ENCODE results near the gene GRIN1.

The GRIN1 gene

GRCh38 chr9:137146527-137146918, 7.6 kb downstream of the GRIN1 start:
- TF ChIP-seq CTCF (conservative IDR thresholded peaks at IDR 0.05; ENCODE audit: low read length), result no peak
- TF ChIP-seq EZH2phosphoT487 (IDR thresholded peaks at IDR 0.05; ENCODE audit: borderline replicate concordance), result no peak

GRCh38 chr9:137147091-137147792, 8.3 kb downstream of the GRIN1 start:
- H3K4me3 ChIP-seq (ENCODE audit: low read length, poor library complexity, severe bottlenecking), result no peak overlapping the region
- H3K4me2 ChIP-seq (ENCODE audit: low read depth, low read length, poor library complexity, severe bottlenecking), result no peak overlapping the region
- TF ChIP-seq EZH2phosphoT487 (IDR thresholded peaks at IDR 0.05; ENCODE audit: borderline replicate concordance) (no peak), CTCF (conservative IDR thresholded peaks at IDR 0.05; ENCODE audit: low read length) (no peak)
- H4K20me1 ChIP-seq (ENCODE audit: insufficient read depth, low read length, poor library complexity, severe bottlenecking), result no peaks in the 10 kb centered on the region
- H3K9me2 ChIP-seq (replicated peaks; ENCODE audit: low read depth, low read length), result no peaks in the 10 kb centered on the region
- no peaks in the 10 kb centered on the region for H3K36me3 ChIP-seq (ENCODE audit: insufficient read depth, low read length)
- H3K79me2 ChIP-seq (ENCODE audit: insufficient read depth, low read length), result no peaks in the 10 kb centered on the region
- no peak overlapping the region for H2AFZ ChIP-seq (ENCODE audit: low read length)
- no peaks in the 10 kb centered on the region for H3K27me3 ChIP-seq (ENCODE audit: insufficient read depth, low read length, poor library complexity, severe bottlenecking)
- H3K9ac ChIP-seq (ENCODE audit: low read depth, low read length, poor library complexity, severe bottlenecking), result no peak overlapping the region
- no peaks in the 10 kb centered on the region for H3K9me3 ChIP-seq (ENCODE audit: insufficient read depth, low read depth, low read length)
- no peaks in the 10 kb centered on the region for H3K4me1 ChIP-seq (ENCODE audit: insufficient read depth, low read length, poor library complexity, severe bottlenecking)
- 0 out of 2 replicates have a peak, but pooled peaks cover 4% of the 10 kb centered on the region for H3F3A ChIP-seq (ENCODE audit: low read depth)

More at GRCh38 chr9:137146527-137146918, 7.6 kb downstream of the GRIN1 start:
- Histone ChIP-seq H4K20me1 (ENCODE audit: insufficient read depth, low read length, poor library complexity, severe bottlenecking) (no peaks in the 10 kb centered on the region), H3K9me2 (replicated peaks; ENCODE audit: low read depth, low read length) (no peaks in the 10 kb centered on the region), H3K4me1 (ENCODE audit: insufficient read depth, low read length, poor library complexity, severe bottlenecking) (no peaks in the 10 kb centered on the region), H2AFZ (ENCODE audit: low read length) (no peak overlapping the region), H3K36me3 (ENCODE audit: insufficient read depth, low read length) (no peaks in the 10 kb centered on the region), H3K4me2 (ENCODE audit: low read depth, low read length, poor library complexity, severe bottlenecking) (no peak overlapping the region), H3K9me3 (ENCODE audit: insufficient read depth, low read depth, low read length) (no peaks in the 10 kb centered on the region), H3K9ac (ENCODE audit: low read depth, low read length, poor library complexity, severe bottlenecking) (no peak overlapping the region), H3K4me3 (ENCODE audit: low read length, poor library complexity, severe bottlenecking) (no peak overlapping the region), H3K79me2 (ENCODE audit: insufficient read depth, low read length) (no peaks in the 10 kb centered on the region), H3F3A (ENCODE audit: low read depth) (0 out of 2 replicates have a peak, but pooled peaks cover 4% of the 10 kb centered on the region), H3K27me3 (ENCODE audit: insufficient read depth, low read length, poor library complexity, severe bottlenecking) (no peaks in the 10 kb centered on the region)

GRCh38 chr9:137147793-137148160, 8.8 kb downstream of the GRIN1 start:
- Histone ChIP-seq H3K9me2 (replicated peaks; ENCODE audit: low read depth, low read length) (no peaks in the 10 kb centered on the region), H3K4me1 (ENCODE audit: insufficient read depth, low read length, poor library complexity, severe bottlenecking) (no peaks in the 10 kb centered on the region), H3K9me3 (ENCODE audit: insufficient read depth, low read depth, low read length) (no peaks in the 10 kb centered on the region), H3K4me2 (ENCODE audit: low read depth, low read length, poor library complexity, severe bottlenecking) (no peak overlapping the region), H3K4me3 (ENCODE audit: low read length, poor library complexity, severe bottlenecking) (no peak overlapping the region), H2AFZ (ENCODE audit: low read length) (no peak overlapping the region), H4K20me1 (ENCODE audit: insufficient read depth, low read length, poor library complexity, severe bottlenecking) (no peaks in the 10 kb centered on the region), H3K79me2 (ENCODE audit: insufficient read depth, low read length) (no peaks in the 10 kb centered on the region), H3K9ac (ENCODE audit: low read depth, low read length, poor library complexity, severe bottlenecking) (no peak overlapping the region), H3F3A (ENCODE audit: low read depth) (0 out of 2 replicates have a peak, but pooled peaks cover 4% of the 10 kb centered on the region), H3K36me3 (ENCODE audit: insufficient read depth, low read length) (no peaks in the 10 kb centered on the region), H3K27me3 (ENCODE audit: insufficient read depth, low read length, poor library complexity, severe bottlenecking) (no peaks in the 10 kb centered on the region)
- TF ChIP-seq EZH2phosphoT487 (IDR thresholded peaks at IDR 0.05; ENCODE audit: borderline replicate concordance) (no peak), CTCF (conservative IDR thresholded peaks at IDR 0.05; ENCODE audit: low read length) (no peak)
